H1 (cell line): ENCODE results near the gene ELAVL1. TPM values are rescaled to one million over a fixed set of nuclear protein-coding genes. Genes with fewer than 3 reads are reported as not detected.

ENCODE experiments used
- BACH1 ChIP-seq: IDR thresholded peaks from 2 replicates; pipeline ENCODE4 v1.6.1; 2012; ENCODE audit warnings: low read length, improper control_type of control experiment
- CHD1 ChIP-seq: IDR thresholded peaks from 2 replicates; pipeline ENCODE4 v1.6.1; 2012; ENCODE audit warnings: low read depth, low read length, improper control_type of control experiment
- GABPA ChIP-seq: IDR thresholded peaks from 2 replicates; pipeline ENCODE4 v1.6.1; 2011; ENCODE audit warnings: mild to moderate bottlenecking, low read length, moderate library complexity, borderline replicate concordance; ENCODE audit not compliant: insufficient read depth
- JUND ChIP-seq: IDR thresholded peaks from 2 replicates; pipeline ENCODE4 v1.6.1; 2011; ENCODE audit warnings: mild to moderate bottlenecking, improper control_type of control experiment, low read length
- POU5F1 ChIP-seq: IDR thresholded peaks from 2 replicates; pipeline ENCODE4 v1.6.1; 2011; ENCODE audit warnings: low read depth, mild to moderate bottlenecking, low read length, moderate library complexity
- polyA plus RNA-seq, 7 experiments: library from polyadenylated mRNA; depleted of rRNA in 3 of 7; stranded (reverse) in 5 of 7; unstranded in 2 of 7; fragments of >200 nt in 5 of 7; fragments of 200-250 nt in 2 of 7; gene quantifications; 1 replicate in 5 of 7; 2 replicates in 1 of 7; 4 replicates in 1 of 7; pipeline versions ENCODE4 v1.2.1 to v1.2.3, GENCODE V29; 2011 to 2013; ENCODE audit warnings: missing spikeins in 2 of 7, mixed read lengths in 2 of 7
- total RNA-seq: library from RNA; stranded (reverse); fragmentation: NEBNext Ultra II Directional; extraction: Animal tissue kit (Norgen Biotek cat#: 25700); gene quantifications from 2 replicates; pipeline ENCODE4 v1.2.1, GENCODE V29; 2021
- TF ChIP-seq, protein P1 (sequence below): IDR thresholded peaks from 2 replicates; pipeline ENCODE4 v1.6.1; 2011; ENCODE audit warnings: low read length, improper control_type of control experiment

The ELAVL1 gene
- total and polyA plus RNA-seq, 2 of the 8 experiments (the other 6 are each of a cell fraction or from before 2014, with no cell fraction given), result 56.7 to 163 TPM

DNA sequence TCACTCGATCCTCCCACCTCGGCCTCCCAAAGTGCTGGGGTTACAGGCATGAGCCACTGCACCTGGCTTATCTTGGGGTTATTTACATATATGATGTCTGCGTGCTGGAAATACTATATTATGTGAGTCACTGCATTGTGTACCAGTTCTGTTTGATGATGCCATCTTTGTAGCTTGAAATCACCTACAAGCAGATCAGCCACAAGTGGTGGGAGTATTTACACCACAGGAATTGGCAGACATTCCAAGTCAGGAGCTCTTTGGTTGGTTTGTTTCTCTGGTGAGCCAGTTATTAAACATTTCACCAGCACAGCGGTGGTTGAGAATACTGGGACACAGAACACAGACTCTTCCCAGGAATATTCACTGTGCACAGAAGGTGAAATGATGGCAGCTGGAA lies 57.5 kb downstream of the ELAVL1 start (continued):
- TF ChIP-seq, protein P1, sequence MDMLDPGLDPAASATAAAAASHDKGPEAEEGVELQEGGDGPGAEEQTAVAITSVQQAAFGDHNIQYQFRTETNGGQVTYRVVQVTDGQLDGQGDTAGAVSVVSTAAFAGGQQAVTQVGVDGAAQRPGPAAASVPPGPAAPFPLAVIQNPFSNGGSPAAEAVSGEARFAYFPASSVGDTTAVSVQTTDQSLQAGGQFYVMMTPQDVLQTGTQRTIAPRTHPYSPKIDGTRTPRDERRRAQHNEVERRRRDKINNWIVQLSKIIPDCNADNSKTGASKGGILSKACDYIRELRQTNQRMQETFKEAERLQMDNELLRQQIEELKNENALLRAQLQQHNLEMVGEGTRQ, result no peak
- TF ChIP-seq CHD1 (no peak), POU5F1 (no peak), BACH1 (no peak), JUND (no peak), GABPA (no peak)
- TF ChIP-seq, all 59 proteins: peak for 0
